A549 (cell line): ENCODE measurements around the gene IFITM1.

ENCODE experiments used
- CTCF ChIP-seq: fragments of >200 bp; sonication (Bioruptor Twin); formaldehyde crosslinking; IDR thresholded peaks from 3 replicates; pipeline ENCODE4 v1.5.1; 2016
- ELK1 ChIP-seq: fragments of 150-350 bp; IDR thresholded peaks from 2 replicates; pipeline ENCODE4 v1.6.1; 2014; ENCODE audit warnings: low read depth, mild to moderate bottlenecking, low read length
- EP300 ChIP-seq, 2 experiments: fragments of >200 bp; sonication (Bioruptor Twin); formaldehyde crosslinking; IDR thresholded peaks; 2 replicates in 1 of 2; 3 replicates in 1 of 2; pipeline ENCODE4 v1.6.1; 2016 to 2017
- FOSB ChIP-seq: fragments of 250-450 bp; sonication (Bioruptor Pico); IDR thresholded peaks from 2 replicates; pipeline ENCODE4 v1.5.0; 2020; ENCODE audit warnings: mild to moderate bottlenecking, moderate library complexity
- HES2 ChIP-seq: fragments of >200 bp; sonication (Bioruptor Twin); formaldehyde crosslinking; IDR thresholded peaks from 2 replicates; pipeline ENCODE4 v1.6.1; 2016
- JUN ChIP-seq, 2 experiments: fragments of >200 bp; sonication (Bioruptor Twin); formaldehyde crosslinking; IDR thresholded peaks; 2 replicates in 1 of 2; 3 replicates in 1 of 2; pipeline ENCODE4 v1.6.1; 2016 to 2017
- KDM5A ChIP-seq: fragments of 200-600 bp; sonication (generic); IDR thresholded peaks from 2 replicates; pipeline ENCODE4 v1.6.1; 2016; ENCODE audit warnings: antibody characterized with exemption, mild to moderate bottlenecking
- PHF8 ChIP-seq: fragments of 200-600 bp; sonication (generic); IDR thresholded peaks from 2 replicates; pipeline ENCODE4 v1.6.1; 2016; ENCODE audit warnings: low read depth, mild to moderate bottlenecking, antibody characterized with exemption, moderate library complexity, borderline replicate concordance
- POLR2A ChIP-seq: IDR thresholded peaks from 2 replicates; pipeline ENCODE4 v1.6.1; 2012; ENCODE audit warnings: mild to moderate bottlenecking, low read length
- RAD21 ChIP-seq, 2 experiments: fragments of >200 bp in 1 of 2; sonication (Bioruptor Twin) in 1 of 2; formaldehyde crosslinking in 1 of 2; IDR thresholded peaks in 1 of 2; conservative IDR thresholded peaks in 1 of 2; 2 replicates in 1 of 2; 3 replicates in 1 of 2; pipeline ENCODE4 v1.6.1; 2012 to 2018; ENCODE audit warnings: inconsistent platforms in 1 of 2
- RCOR1 ChIP-seq: fragments of 150-350 bp; IDR thresholded peaks from 2 replicates; pipeline ENCODE4 v1.6.1; 2014; ENCODE audit warnings: antibody characterized with exemption, low read length, low read depth
- REST ChIP-seq: fragments of 200-600 bp; sonication (generic); IDR thresholded peaks from 2 replicates; pipeline ENCODE4 v1.6.1; 2016; ENCODE audit warnings: antibody characterized with exemption, mild to moderate bottlenecking, moderate library complexity
- SREBF2 ChIP-seq: fragments of 450-650 bp; IDR thresholded peaks from 2 replicates; pipeline ENCODE4 v1.6.1; 2014; ENCODE audit warnings: mild to moderate bottlenecking, moderate library complexity

DNA sequence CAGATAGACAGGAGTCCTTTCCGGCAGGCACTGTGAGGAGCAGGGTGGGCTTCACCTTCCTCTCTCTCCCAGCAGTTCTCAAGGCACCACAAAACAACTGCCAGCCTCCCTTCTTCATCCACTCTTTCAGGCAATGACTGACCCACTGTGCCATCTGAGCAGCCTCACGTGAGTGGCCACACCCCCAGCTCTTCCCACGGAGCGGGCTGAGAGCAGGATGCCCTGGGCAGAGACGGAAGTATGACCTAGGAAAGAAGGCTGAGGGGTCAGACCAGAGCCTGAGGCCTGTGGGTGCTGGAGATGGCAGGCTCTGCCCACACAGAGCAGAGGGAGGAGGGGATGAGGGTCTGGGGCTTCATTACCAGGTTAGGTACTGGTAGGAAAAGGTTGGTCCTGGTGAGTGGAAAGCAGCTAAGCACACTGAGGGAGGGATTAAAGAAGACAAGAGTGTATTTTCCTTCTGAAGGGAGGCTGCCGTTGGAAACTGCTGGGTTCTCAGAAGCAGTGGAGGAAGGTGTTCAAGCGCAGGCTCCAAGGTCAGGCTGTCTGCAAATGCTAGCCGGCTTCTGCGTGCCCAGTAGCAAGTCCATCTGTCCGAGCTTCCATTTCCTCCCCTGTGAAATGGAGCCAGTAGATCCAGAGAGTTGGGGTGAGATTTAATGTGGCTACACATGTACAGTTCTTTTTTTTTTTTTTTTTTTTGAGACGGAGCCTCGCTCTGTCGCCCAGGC lies 31.0 kb upstream of the IFITM1 start:
- no peak for TF ChIP-seq CTCF
- TF ChIP-seq EP300 (IDR thresholded peaks at IDR 0.05): no peak
- no peak for TF ChIP-seq POLR2A
- TF ChIP-seq RAD21 (conservative IDR thresholded peaks at IDR 0.05 in 1 of 2, IDR thresholded peaks at IDR 0.05 in 1 of 2): no peak
- TF ChIP-seq RCOR1: no peak
- TF ChIP-seq PHF8: no peak
- TF ChIP-seq REST: no peak
- TF ChIP-seq JUN (IDR thresholded peaks at IDR 0.05): no peak
- no peak for TF ChIP-seq HES2
- no peak for TF ChIP-seq FOSB (CRISPR knock-in tag)
- no peak for TF ChIP-seq ELK1
- no peak for TF ChIP-seq KDM5A
- no peak for TF ChIP-seq SREBF2
